IPS-11a (cell line): Measurements from ENCODE around the gene TGFB2.

Source experiments
- H3K4me3 ChIP-seq: one replicate; pipeline ENCODE4 v1.5.1; 2013; ENCODE audit warnings: low read depth, low read length, control low read depth

Gene TGFB2

GRCh38 chr1:218481116-218481775, 136.1 kb downstream of the TGFB2 start:
- no peak overlapping the region for H3K4me3 ChIP-seq

GRCh38 chr1:218482683-218483082, 137.5 kb downstream of the TGFB2 start:
- no peak overlapping the region for H3K4me3 ChIP-seq

GRCh38 chr1:218485241-218485928, 140.2 kb downstream of the TGFB2 start:
- no peak overlapping the region for H3K4me3 ChIP-seq

GRCh38 chr1:218488531-218488930, 143.4 kb downstream of the TGFB2 start:
- no peak overlapping the region for H3K4me3 ChIP-seq

DNA sequence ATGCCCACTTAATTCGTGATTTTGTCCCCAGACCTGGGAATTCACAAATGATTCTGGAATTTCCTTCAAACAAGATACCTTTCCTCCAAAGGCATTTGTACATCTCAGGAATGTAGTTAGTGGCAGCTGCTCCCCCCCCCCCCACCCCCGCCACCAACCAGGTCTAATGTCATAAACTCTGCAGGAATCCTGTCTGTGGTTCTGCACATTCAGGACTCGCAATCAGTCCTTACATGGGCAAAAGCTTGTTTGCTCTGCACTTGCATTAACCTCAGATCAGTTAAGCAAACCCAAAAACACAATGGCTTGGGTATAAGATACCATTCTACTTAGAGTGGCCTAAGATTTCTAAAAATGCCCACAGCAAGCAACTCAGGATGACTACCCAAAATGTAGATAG, 143.8 kb downstream of the TGFB2 start:
- no peak overlapping the region for H3K4me3 ChIP-seq

- no peak overlapping the region for H3K4me3 ChIP-seq
These were observed 145.3 kb downstream of the TGFB2 start for GRCh38 chr1:218490406-218490922.

DNA sequence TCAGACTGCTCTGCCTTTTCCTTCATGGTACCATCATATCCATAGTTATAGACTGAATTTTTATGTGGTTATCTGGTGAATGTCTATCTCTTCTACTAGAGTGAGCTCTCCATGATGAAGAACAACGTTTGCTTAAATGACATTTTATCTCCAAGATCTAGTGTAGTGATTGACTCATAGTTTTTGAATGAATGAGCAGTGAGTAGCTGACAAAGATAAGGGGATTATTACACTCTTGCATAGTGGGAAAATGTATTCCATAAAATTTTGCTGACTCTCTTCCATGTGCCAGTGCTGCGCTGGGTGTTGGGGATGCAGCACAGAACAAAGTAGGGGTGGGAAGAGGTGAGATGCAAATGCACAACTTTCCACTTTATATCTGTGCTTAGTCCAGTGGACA, 147.7 kb downstream of the TGFB2 start:
- H3K4me3 ChIP-seq: no peak overlapping the region

DNA sequence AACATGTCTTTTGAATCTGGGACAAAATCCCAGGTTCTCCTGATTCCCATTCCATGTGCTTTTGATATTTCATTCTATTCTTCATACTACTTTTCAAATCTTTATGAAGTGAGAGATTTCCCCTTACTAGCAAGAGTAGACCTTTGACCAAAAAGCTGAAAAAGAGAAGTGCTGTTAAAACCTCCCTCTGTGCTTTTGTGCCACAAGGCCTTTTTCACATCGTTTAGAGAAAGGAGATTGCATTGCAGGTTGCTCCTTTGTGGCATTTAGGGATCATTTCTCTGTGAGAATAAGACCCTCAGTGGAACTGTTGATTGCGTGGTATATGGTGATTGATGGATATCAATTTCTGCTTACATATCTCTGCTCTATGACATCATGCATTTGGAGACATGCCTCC, 148.8 kb downstream of the TGFB2 start:
- no peak overlapping the region for H3K4me3 ChIP-seq
